GM23338 (cell line): ENCODE data around the gene DMD.

Source experiments
- EZH2 ChIP-seq: fragments of 200-600 bp; sonication (generic); IDR thresholded peaks from one replicate; pipeline ENCODE4 v1.8.0; 2017; ENCODE audit warnings: antibody characterized with exemption, mild to moderate bottlenecking, low read depth; ENCODE audit not compliant: unreplicated experiment
- POLR2AphosphoS5 ChIP-seq: IDR thresholded peaks from 2 replicates; pipeline ENCODE4 v1.6.1; 2016; ENCODE audit warnings: antibody characterized with exemption, low read depth
- TF ChIP-seq, protein P1 (sequence below), 2 experiments: fragments of 200-600 bp in 1 of 2; sonication (generic) in 1 of 2; conservative IDR thresholded peaks; 2 replicates each; pipeline versions ENCODE4 v1.5.1 to v1.6.1; 2016 to 2017; ENCODE audit warnings: antibody characterized with exemption in 2 of 2, low read depth in 2 of 2, mild to moderate bottlenecking in 2 of 2, moderate library complexity in 1 of 2

DNA sequence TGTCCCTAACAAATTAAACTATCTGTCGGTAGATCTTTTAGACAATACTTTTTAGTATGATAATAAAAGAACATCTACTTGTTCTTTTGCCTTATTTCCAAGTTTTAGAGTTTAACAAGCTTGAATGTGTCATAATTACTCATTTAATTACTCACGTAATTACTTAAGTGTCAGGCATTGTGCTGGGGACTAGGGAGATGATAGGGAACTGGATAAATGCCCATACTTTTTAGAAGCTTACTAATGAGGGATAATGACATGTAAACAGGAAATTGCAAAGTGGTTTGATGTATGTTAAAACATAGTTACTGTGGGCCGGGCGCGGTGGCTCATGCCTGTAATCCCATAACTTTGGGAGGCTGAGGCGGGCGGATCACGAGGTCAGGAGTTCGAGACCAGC lies 158.3 kb downstream of the DMD start:
- TF ChIP-seq, protein P1, sequence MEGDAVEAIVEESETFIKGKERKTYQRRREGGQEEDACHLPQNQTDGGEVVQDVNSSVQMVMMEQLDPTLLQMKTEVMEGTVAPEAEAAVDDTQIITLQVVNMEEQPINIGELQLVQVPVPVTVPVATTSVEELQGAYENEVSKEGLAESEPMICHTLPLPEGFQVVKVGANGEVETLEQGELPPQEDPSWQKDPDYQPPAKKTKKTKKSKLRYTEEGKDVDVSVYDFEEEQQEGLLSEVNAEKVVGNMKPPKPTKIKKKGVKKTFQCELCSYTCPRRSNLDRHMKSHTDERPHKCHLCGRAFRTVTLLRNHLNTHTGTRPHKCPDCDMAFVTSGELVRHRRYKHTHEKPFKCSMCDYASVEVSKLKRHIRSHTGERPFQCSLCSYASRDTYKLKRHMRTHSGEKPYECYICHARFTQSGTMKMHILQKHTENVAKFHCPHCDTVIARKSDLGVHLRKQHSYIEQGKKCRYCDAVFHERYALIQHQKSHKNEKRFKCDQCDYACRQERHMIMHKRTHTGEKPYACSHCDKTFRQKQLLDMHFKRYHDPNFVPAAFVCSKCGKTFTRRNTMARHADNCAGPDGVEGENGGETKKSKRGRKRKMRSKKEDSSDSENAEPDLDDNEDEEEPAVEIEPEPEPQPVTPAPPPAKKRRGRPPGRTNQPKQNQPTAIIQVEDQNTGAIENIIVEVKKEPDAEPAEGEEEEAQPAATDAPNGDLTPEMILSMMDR (conservative IDR thresholded peaks at IDR 0.05; ENCODE audit: low read depth in 2 of 2), result no peak
- no peak for TF ChIP-seq EZH2
- no peak for TF ChIP-seq POLR2AphosphoS5
